ENCODE results near the gene ASCL5. TPM values are rescaled to one million over a fixed set of nuclear protein-coding genes. Genes with fewer than 3 reads are reported as not detected.

ASCL5 gene
- total and polyA plus RNA-seq, 10 of the 15 experiments (the other 5 are each of a cell fraction or from before 2014, with no cell fraction given) = 0.04 TPM; not detected in 9

DNA sequence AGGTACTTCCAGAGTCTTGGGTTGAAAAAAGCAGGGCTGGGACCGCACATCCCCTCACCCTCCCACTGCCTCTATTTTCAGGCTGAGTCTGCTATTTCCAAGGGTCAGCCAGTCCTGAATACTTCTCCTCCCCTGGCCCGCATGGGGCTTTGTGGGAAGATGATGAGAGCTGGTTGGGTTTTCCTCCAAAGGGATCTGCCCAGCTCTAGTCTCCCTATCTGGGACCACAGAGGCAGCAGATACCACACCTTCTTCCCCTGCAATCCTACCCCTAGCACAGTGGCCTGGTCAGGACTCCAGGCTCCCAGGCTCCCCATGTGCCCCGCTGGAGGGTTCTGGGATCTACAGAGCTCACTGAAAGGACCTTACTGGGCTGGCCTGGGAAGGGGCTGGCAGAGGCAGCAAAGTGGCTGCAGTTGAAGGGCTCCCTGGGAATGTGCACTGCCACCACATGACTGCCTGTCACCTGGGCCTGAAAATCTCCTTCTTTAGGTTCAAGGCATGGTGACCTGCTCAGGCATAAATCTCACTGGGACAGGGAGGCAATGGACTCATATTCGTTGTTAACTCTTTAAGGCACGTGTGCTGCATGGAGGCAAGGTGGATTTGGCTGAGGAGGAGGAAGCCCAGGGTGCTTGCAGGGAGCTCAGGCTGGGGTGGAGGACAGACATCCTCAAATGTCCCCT is 27.8 kb downstream of the ASCL5 start:
- H3K27ac ChIP-seq (ENCODE audit: control insufficient read depth, insufficient read depth) = no peak overlapping the region
- peaks cover 0 to 4% of the 10 kb centered on the region in 2 experiments; a peak in 3 of 4 replicates for H3K27me3 ChIP-seq (replicated peaks in 1 of 2; ENCODE audit: control insufficient read depth in 2 of 2, insufficient read depth in 2 of 2, low read length in 1 of 2)
- in situ Hi-C loops (cut with MboI) = no loop called here
- H4K20me1 ChIP-seq (ENCODE audit: control insufficient read depth, insufficient read depth) = no peaks in the 10 kb centered on the region
- ChIA-PET POLR2A (no interaction called here), RAD21 (ENCODE audit: unreplicated experiment) (no interaction called here), SMC1A (ENCODE audit: uncharacterized antibody, unreplicated experiment) (no interaction called here), CTCF (interaction anchor here (0.5 to 1.6 kb wide), 2 partner anchors 13 to 190 kb away, joined by 3 to 6 read pairs; no protein-coding TSS in a partner anchor)
- intact Hi-C loops (cut with micrococcal nuclease; ENCODE audit: unreplicated experiment) = no loop called here
- FAIRE-seq (no peak), DNase-seq (ENCODE audit: low read depth, low spot score) (no peak), ATAC-seq (no peak)
- no peaks in the 10 kb centered on the region for H3K9me3 ChIP-seq (replicated peaks; ENCODE audit: control insufficient read depth, insufficient read depth, low read length)
- no peak overlapping the region for H3K4me3 ChIP-seq
- 6% methylated on average over 5 of the region's 5 CpGs for WGBS (ENCODE audit: insufficient coverage, insufficient replicate concordance, low lambda C conversion rate, missing lambda C conversion rate)
- no peak overlapping the region for H3K9ac ChIP-seq (ENCODE audit: control insufficient read depth, insufficient read depth, low read length)
- TF ChIP-seq POLR2A (IDR thresholded peaks at IDR 0.05; ENCODE audit: low read depth, low read length) (no peak), ZZZ3 (IDR thresholded peaks at IDR 0.05; ENCODE audit: control insufficient read depth, insufficient read length, low read depth) (no peak), PAX8 (IDR thresholded peaks at IDR 0.05) (no peak), CBX3 (IDR thresholded peaks at IDR 0.05; ENCODE audit: borderline replicate concordance, low read depth) (no peak), GATAD2B (conservative IDR thresholded peaks at IDR 0.05; ENCODE audit: low read depth) (no peak), ATF2 (IDR thresholded peaks at IDR 0.05; ENCODE audit: low read length) (no peak), TBL1XR1 (IDR thresholded peaks at IDR 0.05; ENCODE audit: low read depth, low read length) (no peak), PML (IDR thresholded peaks at IDR 0.05; ENCODE audit: low read length) (no peak), SRF (IDR thresholded peaks at IDR 0.05; ENCODE audit: low read depth in 2 of 2, low read length in 2 of 2) (no peak), LARP7 (IDR thresholded peaks at IDR 0.05) (no peak), BACH1 (IDR thresholded peaks at IDR 0.05; ENCODE audit: borderline replicate concordance) (no peak), BCL3 (IDR thresholded peaks at IDR 0.05; ENCODE audit: borderline replicate concordance, insufficient read depth, low read depth, low read length, poor library complexity, severe bottlenecking) (no peak)
- TF ChIP-seq, protein P1, sequence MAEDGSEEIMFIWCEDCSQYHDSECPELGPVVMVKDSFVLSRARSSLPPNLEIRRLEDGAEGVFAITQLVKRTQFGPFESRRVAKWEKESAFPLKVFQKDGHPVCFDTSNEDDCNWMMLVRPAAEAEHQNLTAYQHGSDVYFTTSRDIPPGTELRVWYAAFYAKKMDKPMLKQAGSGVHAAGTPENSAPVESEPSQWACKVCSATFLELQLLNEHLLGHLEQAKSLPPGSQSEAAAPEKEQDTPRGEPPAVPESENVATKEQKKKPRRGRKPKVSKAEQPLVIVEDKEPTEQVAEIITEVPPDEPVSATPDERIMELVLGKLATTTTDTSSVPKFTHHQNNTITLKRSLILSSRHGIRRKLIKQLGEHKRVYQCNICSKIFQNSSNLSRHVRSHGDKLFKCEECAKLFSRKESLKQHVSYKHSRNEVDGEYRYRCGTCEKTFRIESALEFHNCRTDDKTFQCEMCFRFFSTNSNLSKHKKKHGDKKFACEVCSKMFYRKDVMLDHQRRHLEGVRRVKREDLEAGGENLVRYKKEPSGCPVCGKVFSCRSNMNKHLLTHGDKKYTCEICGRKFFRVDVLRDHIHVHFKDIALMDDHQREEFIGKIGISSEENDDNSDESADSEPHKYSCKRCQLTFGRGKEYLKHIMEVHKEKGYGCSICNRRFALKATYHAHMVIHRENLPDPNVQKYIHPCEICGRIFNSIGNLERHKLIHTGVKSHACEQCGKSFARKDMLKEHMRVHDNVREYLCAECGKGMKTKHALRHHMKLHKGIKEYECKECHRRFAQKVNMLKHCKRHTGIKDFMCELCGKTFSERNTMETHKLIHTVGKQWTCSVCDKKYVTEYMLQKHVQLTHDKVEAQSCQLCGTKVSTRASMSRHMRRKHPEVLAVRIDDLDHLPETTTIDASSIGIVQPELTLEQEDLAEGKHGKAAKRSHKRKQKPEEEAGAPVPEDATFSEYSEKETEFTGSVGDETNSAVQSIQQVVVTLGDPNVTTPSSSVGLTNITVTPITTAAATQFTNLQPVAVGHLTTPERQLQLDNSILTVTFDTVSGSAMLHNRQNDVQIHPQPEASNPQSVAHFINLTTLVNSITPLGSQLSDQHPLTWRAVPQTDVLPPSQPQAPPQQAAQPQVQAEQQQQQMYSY (CRISPR knock-in tag; IDR thresholded peaks at IDR 0.05) = no peak
- TF ChIP-seq, protein P2, sequence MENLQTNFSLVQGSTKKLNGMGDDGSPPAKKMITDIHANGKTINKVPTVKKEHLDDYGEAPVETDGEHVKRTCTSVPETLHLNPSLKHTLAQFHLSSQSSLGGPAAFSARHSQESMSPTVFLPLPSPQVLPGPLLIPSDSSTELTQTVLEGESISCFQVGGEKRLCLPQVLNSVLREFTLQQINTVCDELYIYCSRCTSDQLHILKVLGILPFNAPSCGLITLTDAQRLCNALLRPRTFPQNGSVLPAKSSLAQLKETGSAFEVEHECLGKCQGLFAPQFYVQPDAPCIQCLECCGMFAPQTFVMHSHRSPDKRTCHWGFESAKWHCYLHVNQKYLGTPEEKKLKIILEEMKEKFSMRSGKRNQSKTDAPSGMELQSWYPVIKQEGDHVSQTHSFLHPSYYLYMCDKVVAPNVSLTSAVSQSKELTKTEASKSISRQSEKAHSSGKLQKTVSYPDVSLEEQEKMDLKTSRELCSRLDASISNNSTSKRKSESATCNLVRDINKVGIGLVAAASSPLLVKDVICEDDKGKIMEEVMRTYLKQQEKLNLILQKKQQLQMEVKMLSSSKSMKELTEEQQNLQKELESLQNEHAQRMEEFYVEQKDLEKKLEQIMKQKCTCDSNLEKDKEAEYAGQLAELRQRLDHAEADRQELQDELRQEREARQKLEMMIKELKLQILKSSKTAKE (IDR thresholded peaks at IDR 0.05; ENCODE audit: low read depth, poor library complexity, severe bottlenecking) = no peak
- BruUV-seq (replicated peaks) = no TSS peak
- no peak overlapping the region for H3K4me2 ChIP-seq (ENCODE audit: control insufficient read depth, insufficient read depth)
- no peak overlapping the region for H2AFZ ChIP-seq (ENCODE audit: control insufficient read depth, low read depth, low read length)
- H3K4me1 ChIP-seq (ENCODE audit: control insufficient read depth, insufficient read depth, low read length) = no peaks in the 10 kb centered on the region; the same call in 1 of the 2 replicates
- no peaks in the 10 kb centered on the region for H3K79me2 ChIP-seq (ENCODE audit: control insufficient read depth, insufficient read depth, low read length)
- H3K36me3 ChIP-seq (ENCODE audit: control insufficient read depth in 2 of 2, insufficient read depth in 2 of 2, low read length in 1 of 2) = no peaks in the 10 kb centered on the region
